OCI-LY3 (cell line): ENCODE results near the gene FOXI2.

ENCODE experiments used
- H2AFZ ChIP-seq: fragments of 200-600, 300-600 bp; shearing (Covaris generic); 2 replicates; pipeline ENCODE4 v1.6.0; 2014; ENCODE audit warnings: antibody characterized with exemption, low read depth, low read length
- H3K27ac ChIP-seq: fragments of 200-600, 300-600 bp; sonication (generic); 2 replicates; pipeline ENCODE4 v1.5.1; 2014; ENCODE audit warnings: mild to moderate bottlenecking, low read length, moderate library complexity, mixed read lengths
- H3K27me3 ChIP-seq: fragments of 200-600, 300-600 bp; sonication (generic); 2 replicates; pipeline ENCODE4 v1.6.1; 2014; ENCODE audit warnings: low read depth, low read length, mixed read lengths
- H3K36me3 ChIP-seq: fragments of 200-600, 300-600 bp; sonication (generic); replicated peaks from 2 replicates; pipeline ENCODE3; 2014; ENCODE audit warnings: low read depth, low read length, mixed read lengths
- H3K4me1 ChIP-seq: fragments of 300-600, 200-600 bp; sonication (generic); 2 replicates; pipeline ENCODE4 v1.6.1; 2014; ENCODE audit warnings: low read length, mixed read lengths
- H3K4me2 ChIP-seq: fragments of 200-600, 300-600 bp; sonication (generic); 2 replicates; pipeline ENCODE4 v1.6.1; 2014; ENCODE audit warnings: low read length, mixed read lengths
- H3K4me3 ChIP-seq: fragments of 300-600, 200-600 bp; sonication (generic); 2 replicates; pipeline ENCODE4 v1.5.1; 2014; ENCODE audit warnings: antibody characterized with exemption, mild to moderate bottlenecking, low read length, moderate library complexity
- H3K79me2 ChIP-seq: fragments of 300-600, 200-600 bp; shearing (Covaris generic); 2 replicates; pipeline ENCODE4 v1.6.1; 2014; ENCODE audit warnings: mild to moderate bottlenecking, low read length, mixed read lengths
- H3K9ac ChIP-seq: fragments of 300-600, 200-600 bp; shearing (Covaris generic); 2 replicates; pipeline ENCODE4 v1.6.0; 2014; ENCODE audit warnings: mild to moderate bottlenecking, low read length, moderate library complexity
- H3K9me3 ChIP-seq: fragments of 200-600, 300-600 bp; shearing (Covaris generic); 2 replicates; pipeline ENCODE4 v1.6.1; 2014; ENCODE audit warnings: low read length, mixed read lengths; ENCODE audit not compliant: insufficient read depth
- H4K20me1 ChIP-seq: fragments of 200-600, 300-600 bp; sonication (generic); 2 replicates; pipeline ENCODE4 v1.6.1; 2016; ENCODE audit warnings: low read length, mixed read lengths; ENCODE audit not compliant: insufficient read depth
- CTCF ChIP-seq: fragments of 200-600, 300-600 bp; sonication (generic); IDR thresholded peaks from 2 replicates; pipeline ENCODE4 v1.5.1; 2014; ENCODE audit warnings: antibody characterized with exemption, low read length, low read depth
- EZH2phosphoT487 ChIP-seq: fragments of 200-600 bp; shearing (Covaris generic); IDR thresholded peaks from 2 replicates; pipeline ENCODE4 v1.6.1; 2018; ENCODE audit warnings: antibody characterized with exemption, mixed run types, low read depth

FOXI2 gene

GRCh38 chr10:127737563-127738511, 852 bp downstream of the FOXI2 start:
- no peak overlapping the region for H3K9ac ChIP-seq
- no peaks in the 10 kb centered on the region for H3K9me3 ChIP-seq
- TF ChIP-seq EZH2phosphoT487, result no peak
- TF ChIP-seq CTCF, result no peak
- no peaks in the 10 kb centered on the region for H4K20me1 ChIP-seq
- H3K4me2 ChIP-seq, result no peak overlapping the region
- no peak overlapping the region for H3K4me3 ChIP-seq
- no peak overlapping the region for H3K27ac ChIP-seq
- no peaks in the 10 kb centered on the region for H3K36me3 ChIP-seq
- H3K27me3 ChIP-seq, result no peaks in the 10 kb centered on the region
- H2AFZ ChIP-seq, result no peak overlapping the region
- no peaks in the 10 kb centered on the region for H3K79me2 ChIP-seq
- H3K4me1 ChIP-seq, result no peaks in the 10 kb centered on the region

GRCh38 chr10:127738512-127739424, 1.8 kb downstream of the FOXI2 start:
- Histone ChIP-seq H3K27ac (no peak overlapping the region), H3K4me2 (no peak overlapping the region), H3K9ac (no peak overlapping the region), H3K9me3 (no peaks in the 10 kb centered on the region), H3K36me3 (no peaks in the 10 kb centered on the region), H3K27me3 (no peaks in the 10 kb centered on the region), H3K4me1 (no peaks in the 10 kb centered on the region), H3K4me3 (no peak overlapping the region), H4K20me1 (no peaks in the 10 kb centered on the region), H2AFZ (no peak overlapping the region), H3K79me2 (no peaks in the 10 kb centered on the region)
- TF ChIP-seq EZH2phosphoT487 (no peak), CTCF (no peak)

GRCh38 chr10:127739908-127740307, 2.9 kb downstream of the FOXI2 start:
- H3K79me2 ChIP-seq, result no peaks in the 10 kb centered on the region
- H3K4me1 ChIP-seq, result no peaks in the 10 kb centered on the region
- H3K4me2 ChIP-seq, result no peak overlapping the region
- no peak overlapping the region for H3K9ac ChIP-seq
- H4K20me1 ChIP-seq, result no peaks in the 10 kb centered on the region
- TF ChIP-seq EZH2phosphoT487 (no peak), CTCF (no peak)
- no peaks in the 10 kb centered on the region for H3K27me3 ChIP-seq
- no peaks in the 10 kb centered on the region for H3K9me3 ChIP-seq
- H2AFZ ChIP-seq, result no peak overlapping the region
- no peaks in the 10 kb centered on the region for H3K36me3 ChIP-seq
- H3K27ac ChIP-seq, result no peak overlapping the region
- H3K4me3 ChIP-seq, result no peak overlapping the region

- H3K27me3 ChIP-seq, result no peaks in the 10 kb centered on the region
- no peak for TF ChIP-seq EZH2phosphoT487
- TF ChIP-seq CTCF, result no peak
These were observed 3.6 kb downstream of the FOXI2 start for GRCh38 chr10:127740596-127740995.

More at GRCh38 chr10:127740596-127740995, 3.6 kb downstream of the FOXI2 start:
- Histone ChIP-seq H4K20me1 (no peaks in the 10 kb centered on the region), H3K9ac (no peak overlapping the region), H3K36me3 (no peaks in the 10 kb centered on the region), H3K4me1 (no peaks in the 10 kb centered on the region), H3K79me2 (no peaks in the 10 kb centered on the region), H3K4me3 (no peak overlapping the region), H3K9me3 (no peaks in the 10 kb centered on the region), H3K4me2 (no peak overlapping the region), H2AFZ (no peak overlapping the region), H3K27ac (no peak overlapping the region)
